OCI-LY7 (cell line): ENCODE data around the gene ORMDL1. TPM values are rescaled to one million over a fixed set of nuclear protein-coding genes. Genes with fewer than 3 reads are reported as not detected.

Experiments
- BruUV-seq: library from RNA; stranded (reverse); fragments of 400-500 nt; replicated peaks from 2 replicates; lab custom pipeline; 2021; lab: Mats Ljungman, UMichigan
- CTCF ChIA-PET: fragments of 300-600 bp; sonication (Branson Sonifier 250); formaldehyde crosslinking; loops from one replicate; lab custom pipeline; 2022; ENCODE audit warnings: antibody characterized with exemption; ENCODE audit not compliant: unreplicated experiment; lab: Charles Lee
- POLR2A ChIA-PET: fragments of 300-600 bp; sonication (Branson Sonifier 250); formaldehyde crosslinking; loops from one replicate; lab custom pipeline; 2022; ENCODE audit warnings: antibody characterized with exemption; lab: Charles Lee
- DNase-seq: peaks from one replicate; pipeline ENCODE4 v3.0.0-alpha.2; 2015; ENCODE audit warnings: low spot score
- H2AFZ ChIP-seq: fragments of 200-600 bp; sonication (generic), shearing (Covaris generic); 2 replicates; pipeline ENCODE4 v1.6.1; 2014; ENCODE audit warnings: mild to moderate bottlenecking, antibody characterized with exemption, low read length, moderate library complexity
- H3K27ac ChIP-seq: fragments of 200-600 bp; sonication (generic); 2 replicates; pipeline ENCODE4 v1.5.1; 2014; ENCODE audit warnings: mixed run types, low read depth, mild to moderate bottlenecking, moderate library complexity, low read length, inconsistent platforms; ENCODE audit not compliant: poor library complexity, severe bottlenecking
- H3K36me3 ChIP-seq: fragments of 200-600 bp; sonication (generic); 2 replicates; pipeline ENCODE4 v1.6.1; 2014; ENCODE audit warnings: mild to moderate bottlenecking, antibody characterized with exemption, low read length, moderate library complexity, mixed read lengths; ENCODE audit not compliant: insufficient read depth
- H3K4me1 ChIP-seq: fragments of 200-600 bp; sonication (generic); 2 replicates; pipeline ENCODE4 v1.5.1; 2014; ENCODE audit warnings: mild to moderate bottlenecking, low read length; ENCODE audit not compliant: insufficient read depth, poor library complexity, severe bottlenecking
- H3K4me2 ChIP-seq: fragments of 200-600 bp; sonication (generic); 2 replicates; pipeline ENCODE4 v1.6.1; 2014; ENCODE audit warnings: mild to moderate bottlenecking, low read length
- H3K4me3 ChIP-seq: fragments of 200-600 bp; sonication (generic); 2 replicates; pipeline ENCODE4 v1.5.1; 2014; ENCODE audit warnings: mild to moderate bottlenecking, low read depth, low read length; ENCODE audit not compliant: poor library complexity, severe bottlenecking
- H3K79me2 ChIP-seq: fragments of 200-600 bp; sonication (generic); 2 replicates; pipeline ENCODE4 v1.6.1; 2016; ENCODE audit warnings: low read depth, mild to moderate bottlenecking, low read length, moderate library complexity, mixed read lengths; ENCODE audit not compliant: insufficient read depth
- H3K9me2 ChIP-seq: fragments of 200-600 bp; sonication (generic); 2 replicates; pipeline ENCODE4 v1.6.1; 2016; ENCODE audit warnings: mild to moderate bottlenecking, low read length, mixed read lengths; ENCODE audit not compliant: insufficient read depth
- H3K9me3 ChIP-seq: fragments of 200-600 bp; sonication (generic); 2 replicates; pipeline ENCODE4 v1.6.1; 2014; ENCODE audit warnings: mild to moderate bottlenecking, mixed run types, low read length, mixed read lengths
- H4K20me1 ChIP-seq: fragments of 200-600 bp; sonication (generic); 2 replicates; pipeline ENCODE4 v1.6.1; 2014; ENCODE audit warnings: mild to moderate bottlenecking, antibody characterized with exemption, low read length, moderate library complexity, mixed read lengths; ENCODE audit not compliant: insufficient read depth
- EZH2phosphoT487 ChIP-seq: fragments of 200-600 bp; sonication (generic); IDR thresholded peaks from 2 replicates; pipeline ENCODE4 v1.6.1; 2018; ENCODE audit warnings: low read depth, borderline replicate concordance, mild to moderate bottlenecking, mixed run types, antibody characterized with exemption, low read length, moderate library complexity, mixed read lengths
- intact Hi-C: fragments of 100-400 bp; cut with micrococcal nuclease; formaldehyde crosslinking; loops from one replicate; pipeline ENCODE4 v1.10.0; 2022; ENCODE audit not compliant: unreplicated experiment
- total RNA-seq, 2 experiments: library from RNA; depleted of rRNA in 1 of 2; stranded (reverse); fragments of >200 nt in 1 of 2; shearing (Covaris generic) in 1 of 2; gene quantifications; 2 replicates each; pipeline ENCODE4 v1.2.3, GENCODE V29; 2014 to 2022
- TF ChIP-seq, protein P1 (sequence below): fragments of 200-600 bp; sonication (generic); conservative IDR thresholded peaks from 2 replicates; pipeline ENCODE4 v1.5.1; 2014; ENCODE audit warnings: mild to moderate bottlenecking, antibody characterized with exemption, low read length, moderate library complexity, mixed read lengths

The ORMDL1 gene
- total RNA-seq, 2 experiments from 2014 or later = 59.3 to 65.7 TPM

DNA sequence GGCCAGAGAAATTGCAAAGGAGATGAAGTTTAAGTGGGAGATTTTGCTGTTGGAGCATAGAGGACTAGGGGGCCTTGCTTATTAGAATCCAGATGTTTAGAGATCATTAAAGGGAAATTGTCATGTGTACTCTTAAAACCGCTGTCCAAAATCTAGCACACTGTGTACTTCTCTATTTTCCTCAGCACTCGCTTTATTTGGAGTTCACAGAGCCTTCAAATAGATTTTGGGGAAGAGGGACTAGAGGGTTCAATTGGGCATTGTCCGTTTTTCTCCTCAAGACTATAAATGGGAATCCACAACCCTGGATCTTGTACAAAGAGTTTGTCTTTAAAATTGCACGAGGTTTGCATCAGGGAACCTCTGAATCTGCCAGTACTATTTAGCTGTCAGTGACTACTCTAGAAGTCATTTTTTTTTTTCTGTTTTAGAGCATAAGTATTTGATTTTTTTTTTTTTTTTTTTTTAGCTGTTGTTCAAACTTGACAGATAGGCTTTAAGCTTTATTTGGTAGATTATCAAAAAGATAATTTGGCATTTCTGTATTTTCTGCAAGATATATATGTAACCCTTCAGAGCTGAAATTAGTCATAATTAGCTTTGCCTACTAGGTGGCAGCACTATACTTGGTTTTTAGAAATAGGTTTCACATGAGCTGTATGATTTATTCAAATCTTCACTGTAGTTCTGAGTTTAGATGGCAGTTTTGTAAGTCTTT is 14.3 kb upstream of the ORMDL1 start:
- Histone ChIP-seq H3K9me2 (no peaks in the 10 kb centered on the region), H3K4me2 (no peak overlapping the region), H3K27ac (no peak overlapping the region), H3K79me2 (0 out of 2 replicates have a peak, but pooled peaks cover 12% of the 10 kb centered on the region), H3K36me3 (peaks cover 96% of the 10 kb centered on the region), H3K4me1 (peaks cover 4% of the 10 kb centered on the region), H4K20me1 (peaks cover 7% of the 10 kb centered on the region; the same call in 1 of the 2 replicates), H3K4me3 (no peak overlapping the region), H2AFZ (no peak overlapping the region), H3K9me3 (no peaks in the 10 kb centered on the region)
- CTCF ChIA-PET = interaction anchor here (1.2 kb wide), 1 partner anchor 272 kb away, joined by 3 read pairs; no protein-coding TSS in a partner anchor
- intact Hi-C loops = loop anchor here (1.0 kb wide), 1 partner anchor 272 kb away; no protein-coding TSS in a partner anchor
- BruUV-seq = no TSS peak
- POLR2A ChIA-PET = interaction anchor here (0.6 to 1.9 kb wide), 11 partner anchors 11 to 933 kb away, joined by 3 to 9 read pairs (median 4); no protein-coding TSS in a partner anchor
- DNase-seq = peak; percentile 47
- no peak for TF ChIP-seq EZH2phosphoT487
- TF ChIP-seq, protein P1, sequence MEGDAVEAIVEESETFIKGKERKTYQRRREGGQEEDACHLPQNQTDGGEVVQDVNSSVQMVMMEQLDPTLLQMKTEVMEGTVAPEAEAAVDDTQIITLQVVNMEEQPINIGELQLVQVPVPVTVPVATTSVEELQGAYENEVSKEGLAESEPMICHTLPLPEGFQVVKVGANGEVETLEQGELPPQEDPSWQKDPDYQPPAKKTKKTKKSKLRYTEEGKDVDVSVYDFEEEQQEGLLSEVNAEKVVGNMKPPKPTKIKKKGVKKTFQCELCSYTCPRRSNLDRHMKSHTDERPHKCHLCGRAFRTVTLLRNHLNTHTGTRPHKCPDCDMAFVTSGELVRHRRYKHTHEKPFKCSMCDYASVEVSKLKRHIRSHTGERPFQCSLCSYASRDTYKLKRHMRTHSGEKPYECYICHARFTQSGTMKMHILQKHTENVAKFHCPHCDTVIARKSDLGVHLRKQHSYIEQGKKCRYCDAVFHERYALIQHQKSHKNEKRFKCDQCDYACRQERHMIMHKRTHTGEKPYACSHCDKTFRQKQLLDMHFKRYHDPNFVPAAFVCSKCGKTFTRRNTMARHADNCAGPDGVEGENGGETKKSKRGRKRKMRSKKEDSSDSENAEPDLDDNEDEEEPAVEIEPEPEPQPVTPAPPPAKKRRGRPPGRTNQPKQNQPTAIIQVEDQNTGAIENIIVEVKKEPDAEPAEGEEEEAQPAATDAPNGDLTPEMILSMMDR = peak; percentile 84

DNA sequence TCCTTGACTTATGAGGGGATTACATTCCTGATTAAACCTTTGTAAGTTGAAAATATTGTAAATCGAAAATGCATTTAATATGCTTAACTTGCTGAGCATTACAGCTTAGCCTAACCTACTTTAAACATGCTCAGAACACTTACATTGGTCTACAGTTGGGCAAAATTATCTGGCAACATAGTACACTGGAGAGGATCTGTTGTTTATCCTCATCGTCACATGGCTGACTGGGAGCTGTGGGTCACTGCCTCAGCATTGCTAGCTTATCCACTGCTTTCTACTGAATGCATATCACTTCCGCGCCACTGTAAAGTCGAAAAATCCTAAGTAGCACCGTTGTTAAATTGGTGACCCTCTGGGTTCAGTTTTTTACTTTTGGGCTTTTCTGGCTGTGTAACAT is 13.8 kb upstream of the ORMDL1 start:
- no peak overlapping the region for H3K4me3 ChIP-seq
- H3K9me3 ChIP-seq = no peaks in the 10 kb centered on the region
- BruUV-seq = no TSS peak
- ChIA-PET POLR2A (interaction anchor here (0.9 kb wide), 2 partner anchors 15 to 49 kb away, joined by 3 to 4 read pairs; no protein-coding TSS in a partner anchor), CTCF (no interaction called here)
- TF ChIP-seq, protein P1 = no peak
- no peak for TF ChIP-seq EZH2phosphoT487
- intact Hi-C loops = loop anchor here (1.0 kb wide), 1 partner anchor 272 kb away; no protein-coding TSS in a partner anchor
- H3K9me2 ChIP-seq = no peaks in the 10 kb centered on the region
- peaks cover 7% of the 10 kb centered on the region; the same call in 1 of the 2 replicates for H4K20me1 ChIP-seq
- DNase-seq = no peak
- H3K36me3 ChIP-seq = peaks cover 97% of the 10 kb centered on the region
- no peak overlapping the region for H2AFZ ChIP-seq
- no peak overlapping the region for H3K4me2 ChIP-seq
- 0 out of 2 replicates have a peak, but pooled peaks cover 12% of the 10 kb centered on the region for H3K79me2 ChIP-seq
- H3K27ac ChIP-seq = no peak overlapping the region
- H3K4me1 ChIP-seq = peaks cover 4% of the 10 kb centered on the region
